GM12878 (cell line): ENCODE measurements around the gene MZT2B. TPM values are rescaled to one million over a fixed set of nuclear protein-coding genes. Genes with fewer than 3 reads are reported as not detected.

ENCODE experiments used
- ATAC-seq: fragments of 200-7000 bp; cut with Tn5 transposase; 3 replicates; pipeline ENCODE4 v1.9.1; 2020; ENCODE audit warnings: mild to moderate bottlenecking, moderate library complexity
- BruUV-seq: library from RNA; stranded (reverse); fragments of 400-500 nt; replicated peaks from 2 replicates; lab custom pipeline; 2021; lab: Mats Ljungman, UMichigan
- CTCF ChIA-PET: fragments of 300-600 bp; sonication (Branson Sonifier 250); formaldehyde crosslinking; extraction: SDS; loops from one replicate; lab custom pipeline; 2021; ENCODE audit warnings: inconsistent platforms; lab: Yijun Ruan, JAX
- POLR2A ChIA-PET: fragments of 350-600 bp; formaldehyde crosslinking; extraction: SDS; loops from one replicate; lab custom pipeline; 2021; ENCODE audit warnings: inconsistent platforms; lab: Charles Lee
- RAD21 ChIA-PET: fragments of 300-600 bp; sonication (Branson Sonifier 250); formaldehyde crosslinking; loops from one replicate; lab custom pipeline; 2023; ENCODE audit warnings: antibody characterized with exemption; ENCODE audit not compliant: unreplicated experiment; lab: Charles Lee
- SMC1A ChIA-PET: fragments of 300-600 bp; sonication (Branson Sonifier 250); formaldehyde crosslinking; loops from one replicate; lab custom pipeline; 2023; ENCODE audit not compliant: unreplicated experiment, uncharacterized antibody; lab: Charles Lee
- DNase-seq: peaks from one replicate; pipeline ENCODE4 v3.0.0-alpha.2; 2011; ENCODE audit warnings: low read depth, low spot score
- FAIRE-seq: peaks from 3 replicates; lab custom pipeline; 2011; peaks lifted over from hg19 to GRCh38; lab: Jason Lieb, UNC
- H2AFZ ChIP-seq: 2 replicates; pipeline ENCODE4 v1.6.0; 2011; ENCODE audit warnings: low read depth, low read length, control low read depth; ENCODE audit not compliant: control insufficient read depth
- H3K27ac ChIP-seq: 2 replicates; pipeline ENCODE4 v1.5.1; 2011; ENCODE audit warnings: control low read depth; ENCODE audit not compliant: control insufficient read depth, insufficient read depth
- H3K27me3 ChIP-seq, 2 experiments: replicated peaks in 1 of 2; 2 replicates each; pipeline versions ENCODE4 v1.6.0 to v1.6.1; 2011; ENCODE audit warnings: low read length in 1 of 2; ENCODE audit not compliant: control insufficient read depth in 2 of 2, insufficient read depth in 2 of 2
- H3K36me3 ChIP-seq, 2 experiments: 2 replicates each; pipeline ENCODE4 v1.5.1; 2011; ENCODE audit warnings: low read length in 1 of 2; ENCODE audit not compliant: control insufficient read depth in 2 of 2, insufficient read depth in 2 of 2
- H3K4me1 ChIP-seq: 2 replicates; pipeline ENCODE4 v1.6.1; 2011; ENCODE audit warnings: mild to moderate bottlenecking, low read length, moderate library complexity, mixed read lengths; ENCODE audit not compliant: control insufficient read depth, insufficient read depth
- H3K4me2 ChIP-seq: 2 replicates; pipeline ENCODE4 v1.6.0; 2011; ENCODE audit warnings: control low read depth; ENCODE audit not compliant: control insufficient read depth, insufficient read depth
- H3K4me3 ChIP-seq: fragments of 200-600 bp; sonication (generic); 2 replicates; pipeline ENCODE4 v1.5.1; 2016
- H3K79me2 ChIP-seq: 2 replicates; pipeline ENCODE4 v1.6.0; 2011; ENCODE audit warnings: low read length; ENCODE audit not compliant: control insufficient read depth, insufficient read depth
- H3K9ac ChIP-seq: 2 replicates; pipeline ENCODE4 v1.8.0; 2011; ENCODE audit warnings: low read length, control low read depth, mixed read lengths; ENCODE audit not compliant: control insufficient read depth, insufficient read depth
- H3K9me3 ChIP-seq: replicated peaks from 3 replicates; pipeline ENCODE4 v1.5.1; 2011; ENCODE audit warnings: mild to moderate bottlenecking, low read length; ENCODE audit not compliant: control insufficient read depth, insufficient read depth
- H4K20me1 ChIP-seq: 2 replicates; pipeline ENCODE4 v1.6.0; 2011; ENCODE audit not compliant: control insufficient read depth, insufficient read depth
- GATAD2B ChIP-seq: fragments of 450-650 bp; conservative IDR thresholded peaks from 2 replicates; pipeline ENCODE4 v1.6.1; 2017; ENCODE audit warnings: low read depth, mild to moderate bottlenecking, moderate library complexity
- HDAC2 ChIP-seq: fragments of 200-600 bp; sonication (generic); IDR thresholded peaks from 2 replicates; pipeline ENCODE4 v1.6.1; 2017
- POU2F2 ChIP-seq: IDR thresholded peaks from 3 replicates; pipeline ENCODE4 v1.6.1; 2011; ENCODE audit warnings: low read depth, mild to moderate bottlenecking, low read length, borderline replicate concordance
- SP1 ChIP-seq: IDR thresholded peaks from one replicate; pipeline ENCODE4 v1.6.1; 2011; ENCODE audit warnings: low read depth, low read length
- SREBF2 ChIP-seq: IDR thresholded peaks from 2 replicates; pipeline ENCODE4 v1.6.1; 2012; ENCODE audit warnings: mild to moderate bottlenecking, low read length
- SRF ChIP-seq, 2 experiments: IDR thresholded peaks; 2 replicates each; pipeline ENCODE4 v1.6.1; 2011; ENCODE audit warnings: low read depth in 2 of 2, low read length in 2 of 2, mild to moderate bottlenecking in 1 of 2, moderate library complexity in 1 of 2
- WGBS: methylation state at CpG from one replicate; pipeline ENCODE4 v1.1.6; 2016; ENCODE audit warnings: low lambda C conversion rate; ENCODE audit not compliant: insufficient replicate concordance, insufficient coverage; ENCODE audit errors: missing lambda C conversion rate; 5-methylcytosine and 5-hydroxymethylcytosine counted together
- in situ Hi-C: fragments of 300-500 bp; cut with MboI; formaldehyde crosslinking; loops from 9 replicates; pipeline ENCODE4 v1.14.3; 2018; ENCODE audit warnings: mixed read lengths
- intact Hi-C: fragments of 100-400 bp; cut with micrococcal nuclease; formaldehyde crosslinking; loops from one replicate; pipeline ENCODE4 v1.14.2; 2022; ENCODE audit not compliant: unreplicated experiment
- polyA plus RNA-seq, 11 experiments: library from polyadenylated mRNA; depleted of rRNA in 4 of 11; unstranded in 6 of 11; stranded (reverse) in 5 of 11; fragments of >200 nt; fragmentation: Nextera tagmentation in 4 of 11; fragmentation: Illumina TruSeq in 1 of 11; extraction: Ambion mirVana in 4 of 11; extraction: Trizol in 1 of 11; gene quantifications; 1 replicate in 1 of 11; 2 replicates in 10 of 11; pipeline versions ENCODE4 v1.2.1 to v1.2.3, GENCODE V29; 2011 to 2016; ENCODE audit warnings: inconsistent platforms in 2 of 11, missing spikeins in 2 of 11, low read depth in 1 of 11
- total RNA-seq, 4 experiments: library from RNA; depleted of rRNA in 3 of 4; stranded (reverse); fragments of >200 nt in 3 of 4; fragmentation: Illumina TruSeq in 1 of 4; extraction: Trizol in 1 of 4; gene quantifications; 2 replicates each; pipeline versions ENCODE4 v1.2.1 to v1.2.3, GENCODE V29; 2013 to 2021
- TF ChIP-seq, protein P1 (sequence below): fragments of 450-650 bp; IDR thresholded peaks from 2 replicates; pipeline ENCODE4 v1.6.1; 2017; ENCODE audit warnings: mild to moderate bottlenecking, moderate library complexity

MZT2B gene
- total and polyA plus RNA-seq, 10 of the 15 experiments (the other 5 are each of a cell fraction or from before 2014, with no cell fraction given): 6.3 to 399 (median 198) TPM

DNA sequence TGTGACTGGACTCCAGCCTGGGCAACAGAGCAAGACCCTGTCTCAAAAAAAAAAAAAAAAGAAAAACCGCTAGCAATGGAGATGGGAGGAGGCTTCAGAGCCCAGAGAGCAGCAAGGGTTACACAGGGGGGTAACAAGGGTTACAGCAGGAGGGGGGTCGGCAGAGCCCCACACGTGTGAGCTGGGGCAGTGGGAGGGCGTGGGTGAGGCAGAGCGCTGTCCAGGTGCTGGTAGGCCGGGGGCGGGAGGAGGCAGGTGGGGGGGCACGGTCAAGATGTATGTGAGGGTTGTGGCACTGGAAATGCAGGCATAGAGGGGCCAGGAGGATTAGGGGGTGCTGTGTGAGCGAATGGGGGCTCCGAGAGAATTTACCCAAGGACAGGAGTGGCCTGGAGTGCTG is 3.4 kb downstream of the MZT2B start:
- ChIA-PET SMC1A (interaction anchor here (1.1 kb wide), 1 partner anchor 1304 kb away, joined by 3 read pairs; no protein-coding TSS in a partner anchor), RAD21 (interaction anchor here (1.5 kb wide), 1 partner anchor 147 kb away, joined by 6 read pairs; no protein-coding TSS in a partner anchor), POLR2A (interaction anchor here (0.7 kb wide), 1 partner anchor 57 kb away, joined by 3 read pairs; no protein-coding TSS in a partner anchor), CTCF (interaction anchor here (1.3 to 1.6 kb wide), 2 partner anchors 147 to 148 kb away, joined by 4 to 7 read pairs; no protein-coding TSS in a partner anchor)
- WGBS: 100% methylated on average over 2 of the region's 10 CpGs
- Histone ChIP-seq H3K4me3 (no peak overlapping the region), H3K27me3 (no peaks in the 10 kb centered on the region), H2AFZ (no peak overlapping the region), H3K79me2 (peaks cover 30% of the 10 kb centered on the region), H3K4me1 (no peaks in the 10 kb centered on the region; the same call in 1 of the 2 replicates), H3K27ac (no peak overlapping the region), H3K4me2 (no peak overlapping the region), H3K9ac (no peak overlapping the region), H3K9me3 (no peaks in the 10 kb centered on the region), H3K36me3 (no peaks in the 10 kb centered on the region), H4K20me1 (no peaks in the 10 kb centered on the region)
- intact Hi-C loops: no loop called here
- DNase-seq: no peak
- no peak for ATAC-seq
- in situ Hi-C loops: loop anchor here (5.0 kb wide), 1 partner anchor 1302 kb away; no protein-coding TSS in a partner anchor
- TF ChIP-seq SREBF2 (no peak), HDAC2 (no peak), SRF (IDR thresholded peaks at IDR 0.05; ENCODE audit: low read depth in 2 of 2, low read length in 2 of 2) (no peak), POU2F2 (no peak), GATAD2B (no peak), SP1 (no peak)
- TF ChIP-seq, protein P1, sequence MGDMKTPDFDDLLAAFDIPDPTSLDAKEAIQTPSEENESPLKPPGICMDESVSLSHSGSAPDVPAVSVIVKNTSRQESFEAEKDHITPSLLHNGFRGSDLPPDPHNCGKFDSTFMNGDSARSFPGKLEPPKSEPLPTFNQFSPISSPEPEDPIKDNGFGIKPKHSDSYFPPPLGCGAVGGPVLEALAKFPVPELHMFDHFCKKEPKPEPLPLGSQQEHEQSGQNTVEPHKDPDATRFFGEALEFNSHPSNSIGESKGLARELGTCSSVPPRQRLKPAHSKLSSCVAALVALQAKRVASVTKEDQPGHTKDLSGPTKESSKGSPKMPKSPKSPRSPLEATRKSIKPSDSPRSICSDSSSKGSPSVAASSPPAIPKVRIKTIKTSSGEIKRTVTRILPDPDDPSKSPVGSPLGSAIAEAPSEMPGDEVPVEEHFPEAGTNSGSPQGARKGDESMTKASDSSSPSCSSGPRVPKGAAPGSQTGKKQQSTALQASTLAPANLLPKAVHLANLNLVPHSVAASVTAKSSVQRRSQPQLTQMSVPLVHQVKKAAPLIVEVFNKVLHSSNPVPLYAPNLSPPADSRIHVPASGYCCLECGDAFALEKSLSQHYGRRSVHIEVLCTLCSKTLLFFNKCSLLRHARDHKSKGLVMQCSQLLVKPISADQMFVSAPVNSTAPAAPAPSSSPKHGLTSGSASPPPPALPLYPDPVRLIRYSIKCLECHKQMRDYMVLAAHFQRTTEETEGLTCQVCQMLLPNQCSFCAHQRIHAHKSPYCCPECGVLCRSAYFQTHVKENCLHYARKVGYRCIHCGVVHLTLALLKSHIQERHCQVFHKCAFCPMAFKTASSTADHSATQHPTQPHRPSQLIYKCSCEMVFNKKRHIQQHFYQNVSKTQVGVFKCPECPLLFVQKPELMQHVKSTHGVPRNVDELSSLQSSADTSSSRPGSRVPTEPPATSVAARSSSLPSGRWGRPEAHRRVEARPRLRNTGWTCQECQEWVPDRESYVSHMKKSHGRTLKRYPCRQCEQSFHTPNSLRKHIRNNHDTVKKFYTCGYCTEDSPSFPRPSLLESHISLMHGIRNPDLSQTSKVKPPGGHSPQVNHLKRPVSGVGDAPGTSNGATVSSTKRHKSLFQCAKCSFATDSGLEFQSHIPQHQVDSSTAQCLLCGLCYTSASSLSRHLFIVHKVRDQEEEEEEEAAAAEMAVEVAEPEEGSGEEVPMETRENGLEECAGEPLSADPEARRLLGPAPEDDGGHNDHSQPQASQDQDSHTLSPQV: no peak
- BruUV-seq: no TSS peak
- no peak for FAIRE-seq
